ENCODE data around the gene ERBB4. TPM values are rescaled to one million over a fixed set of nuclear protein-coding genes. Genes with fewer than 3 reads are reported as not detected.
A peak's percentile ranks its signal among the peaks of the same experiment; 100 is the strongest.

ERBB4 gene
- total RNA-seq, 1 donor from 2014 or later, result 0.36 TPM

GRCh38 chr2:211468877-211469663 lies 1069.5 kb downstream of the ERBB4 start:
- Mint-ChIP-seq H3K27ac (ENCODE audit: unreplicated experiment) (no peak overlapping the region), H3K9me3 (ENCODE audit: unreplicated experiment) (no peaks in the 10 kb centered on the region), H3K36me3 (ENCODE audit: low read depth, unreplicated experiment) (no peaks in the 10 kb centered on the region), H3K27me3 (ENCODE audit: unreplicated experiment) (no peaks in the 10 kb centered on the region), H3K4me1 (ENCODE audit: unreplicated experiment) (peaks cover 11% of the 10 kb centered on the region), H3K4me3 (ENCODE audit: unreplicated experiment) (no peak overlapping the region)
- TF ChIP-seq, protein P1, sequence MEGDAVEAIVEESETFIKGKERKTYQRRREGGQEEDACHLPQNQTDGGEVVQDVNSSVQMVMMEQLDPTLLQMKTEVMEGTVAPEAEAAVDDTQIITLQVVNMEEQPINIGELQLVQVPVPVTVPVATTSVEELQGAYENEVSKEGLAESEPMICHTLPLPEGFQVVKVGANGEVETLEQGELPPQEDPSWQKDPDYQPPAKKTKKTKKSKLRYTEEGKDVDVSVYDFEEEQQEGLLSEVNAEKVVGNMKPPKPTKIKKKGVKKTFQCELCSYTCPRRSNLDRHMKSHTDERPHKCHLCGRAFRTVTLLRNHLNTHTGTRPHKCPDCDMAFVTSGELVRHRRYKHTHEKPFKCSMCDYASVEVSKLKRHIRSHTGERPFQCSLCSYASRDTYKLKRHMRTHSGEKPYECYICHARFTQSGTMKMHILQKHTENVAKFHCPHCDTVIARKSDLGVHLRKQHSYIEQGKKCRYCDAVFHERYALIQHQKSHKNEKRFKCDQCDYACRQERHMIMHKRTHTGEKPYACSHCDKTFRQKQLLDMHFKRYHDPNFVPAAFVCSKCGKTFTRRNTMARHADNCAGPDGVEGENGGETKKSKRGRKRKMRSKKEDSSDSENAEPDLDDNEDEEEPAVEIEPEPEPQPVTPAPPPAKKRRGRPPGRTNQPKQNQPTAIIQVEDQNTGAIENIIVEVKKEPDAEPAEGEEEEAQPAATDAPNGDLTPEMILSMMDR (IDR thresholded peaks at IDR 0.05; ENCODE audit: unreplicated experiment), result no peak
- DNase-seq (ENCODE audit: low spot score), result peak; percentile 4

GRCh38 chr2:211468217-211468616 lies 1070.4 kb downstream of the ERBB4 start:
- H3K4me3 Mint-ChIP-seq (ENCODE audit: unreplicated experiment), result no peak overlapping the region
- TF ChIP-seq, protein P1 (IDR thresholded peaks at IDR 0.05; ENCODE audit: unreplicated experiment), result no peak
- H3K4me1 Mint-ChIP-seq (ENCODE audit: unreplicated experiment), result peaks cover 11% of the 10 kb centered on the region
- no peak for DNase-seq (ENCODE audit: low spot score)
- no peaks in the 10 kb centered on the region for H3K9me3 Mint-ChIP-seq (ENCODE audit: unreplicated experiment)
- H3K27me3 Mint-ChIP-seq (ENCODE audit: unreplicated experiment), result no peaks in the 10 kb centered on the region
- no peaks in the 10 kb centered on the region for H3K36me3 Mint-ChIP-seq (ENCODE audit: low read depth, unreplicated experiment)
- H3K27ac Mint-ChIP-seq (ENCODE audit: unreplicated experiment), result no peak overlapping the region

DNA sequence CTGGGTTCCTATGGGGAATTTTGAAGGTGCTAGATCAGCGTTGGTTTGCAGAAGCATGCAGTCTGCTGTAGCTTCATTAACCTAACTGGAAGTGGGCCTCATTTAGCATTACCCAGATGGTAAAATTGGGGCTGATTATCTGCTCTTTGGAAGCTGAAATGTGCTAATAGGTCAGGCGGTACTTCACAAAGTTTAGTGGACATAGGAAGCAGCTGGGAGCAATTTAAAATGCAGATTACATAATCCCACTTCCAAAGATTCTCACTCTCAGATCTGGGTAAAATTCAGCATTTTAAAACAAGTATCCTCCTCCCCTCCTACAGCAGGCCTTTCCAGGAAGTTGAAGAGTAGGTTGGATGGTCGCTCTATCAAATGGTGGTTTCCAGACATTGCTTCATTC lies 1075.2 kb downstream of the ERBB4 start:
- DNase-seq (ENCODE audit: low spot score), result no peak

GRCh38 chr2:211458974-211459373 lies 1079.6 kb downstream of the ERBB4 start:
- Mint-ChIP-seq H3K9me3 (ENCODE audit: unreplicated experiment) (no peaks in the 10 kb centered on the region), H3K27ac (ENCODE audit: unreplicated experiment) (no peak overlapping the region), H3K36me3 (ENCODE audit: low read depth, unreplicated experiment) (no peaks in the 10 kb centered on the region), H3K4me1 (ENCODE audit: unreplicated experiment) (peaks cover 4% of the 10 kb centered on the region), H3K4me3 (ENCODE audit: unreplicated experiment) (no peak overlapping the region), H3K27me3 (ENCODE audit: unreplicated experiment) (peaks cover 3% of the 10 kb centered on the region)
- TF ChIP-seq, protein P1 (IDR thresholded peaks at IDR 0.05; ENCODE audit: unreplicated experiment), result no peak
- DNase-seq (ENCODE audit: low spot score), result no peak

More for the DNA sequence above, 1075.2 kb downstream of the ERBB4 start:
- Mint-ChIP-seq H3K27ac (ENCODE audit: unreplicated experiment) (no peak overlapping the region), H3K36me3 (ENCODE audit: low read depth, unreplicated experiment) (no peaks in the 10 kb centered on the region), H3K9me3 (ENCODE audit: unreplicated experiment) (no peaks in the 10 kb centered on the region), H3K27me3 (ENCODE audit: unreplicated experiment) (peaks cover 3% of the 10 kb centered on the region), H3K4me3 (ENCODE audit: unreplicated experiment) (no peak overlapping the region), H3K4me1 (ENCODE audit: unreplicated experiment) (peaks cover 10% of the 10 kb centered on the region)
- TF ChIP-seq, protein P1 (IDR thresholded peaks at IDR 0.05; ENCODE audit: unreplicated experiment), result no peak

GRCh38 chr2:211457325-211457724 lies 1081.3 kb downstream of the ERBB4 start:
- Mint-ChIP-seq H3K27me3 (ENCODE audit: unreplicated experiment) (peaks cover 3% of the 10 kb centered on the region), H3K4me3 (ENCODE audit: unreplicated experiment) (no peak overlapping the region), H3K9me3 (ENCODE audit: unreplicated experiment) (no peaks in the 10 kb centered on the region), H3K27ac (ENCODE audit: unreplicated experiment) (no peak overlapping the region), H3K4me1 (ENCODE audit: unreplicated experiment) (peaks cover 4% of the 10 kb centered on the region), H3K36me3 (ENCODE audit: low read depth, unreplicated experiment) (no peaks in the 10 kb centered on the region)
- DNase-seq (ENCODE audit: low spot score), result no peak
- TF ChIP-seq, protein P1 (IDR thresholded peaks at IDR 0.05; ENCODE audit: unreplicated experiment), result no peak
